Measurements from ENCODE around the gene EFNA3.

GRCh38 chr1:155073377-155074242, 5.0 kb upstream of the EFNA3 start:
- TF ChIP-seq, protein P1, sequence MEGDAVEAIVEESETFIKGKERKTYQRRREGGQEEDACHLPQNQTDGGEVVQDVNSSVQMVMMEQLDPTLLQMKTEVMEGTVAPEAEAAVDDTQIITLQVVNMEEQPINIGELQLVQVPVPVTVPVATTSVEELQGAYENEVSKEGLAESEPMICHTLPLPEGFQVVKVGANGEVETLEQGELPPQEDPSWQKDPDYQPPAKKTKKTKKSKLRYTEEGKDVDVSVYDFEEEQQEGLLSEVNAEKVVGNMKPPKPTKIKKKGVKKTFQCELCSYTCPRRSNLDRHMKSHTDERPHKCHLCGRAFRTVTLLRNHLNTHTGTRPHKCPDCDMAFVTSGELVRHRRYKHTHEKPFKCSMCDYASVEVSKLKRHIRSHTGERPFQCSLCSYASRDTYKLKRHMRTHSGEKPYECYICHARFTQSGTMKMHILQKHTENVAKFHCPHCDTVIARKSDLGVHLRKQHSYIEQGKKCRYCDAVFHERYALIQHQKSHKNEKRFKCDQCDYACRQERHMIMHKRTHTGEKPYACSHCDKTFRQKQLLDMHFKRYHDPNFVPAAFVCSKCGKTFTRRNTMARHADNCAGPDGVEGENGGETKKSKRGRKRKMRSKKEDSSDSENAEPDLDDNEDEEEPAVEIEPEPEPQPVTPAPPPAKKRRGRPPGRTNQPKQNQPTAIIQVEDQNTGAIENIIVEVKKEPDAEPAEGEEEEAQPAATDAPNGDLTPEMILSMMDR (IDR thresholded peaks at IDR 0.05; ENCODE audit: insufficient read depth, low read depth, low read length): no peak
- TF ChIP-seq EZH2 (IDR thresholded peaks at IDR 0.05; ENCODE audit: insufficient read depth, low read length): no peak
